A172 (cell line): ENCODE data around the gene PRKD2. TPM values are rescaled to one million over a fixed set of nuclear protein-coding genes. Genes with fewer than 3 reads are reported as not detected.
"Not testable (repeated sequence)": the region's sequence is repeated elsewhere in the genome, so short reads cannot be mapped to it uniquely, and the experiment has no call there.

Experiments
- DNase-seq: peaks from one replicate; pipeline ENCODE4 v3.0.0-alpha.2; 2015; ENCODE audit warnings: low spot score
- total RNA-seq: library from RNA; depleted of rRNA; stranded (reverse); fragments of >200 nt; shearing (Covaris generic); gene quantifications from 2 replicates; pipeline ENCODE4 v1.2.3, GENCODE V29; 2014; rRNA removed

The PRKD2 gene
- 13.3 and 18.8 TPM in 2 replicates for total RNA-seq

DNA sequence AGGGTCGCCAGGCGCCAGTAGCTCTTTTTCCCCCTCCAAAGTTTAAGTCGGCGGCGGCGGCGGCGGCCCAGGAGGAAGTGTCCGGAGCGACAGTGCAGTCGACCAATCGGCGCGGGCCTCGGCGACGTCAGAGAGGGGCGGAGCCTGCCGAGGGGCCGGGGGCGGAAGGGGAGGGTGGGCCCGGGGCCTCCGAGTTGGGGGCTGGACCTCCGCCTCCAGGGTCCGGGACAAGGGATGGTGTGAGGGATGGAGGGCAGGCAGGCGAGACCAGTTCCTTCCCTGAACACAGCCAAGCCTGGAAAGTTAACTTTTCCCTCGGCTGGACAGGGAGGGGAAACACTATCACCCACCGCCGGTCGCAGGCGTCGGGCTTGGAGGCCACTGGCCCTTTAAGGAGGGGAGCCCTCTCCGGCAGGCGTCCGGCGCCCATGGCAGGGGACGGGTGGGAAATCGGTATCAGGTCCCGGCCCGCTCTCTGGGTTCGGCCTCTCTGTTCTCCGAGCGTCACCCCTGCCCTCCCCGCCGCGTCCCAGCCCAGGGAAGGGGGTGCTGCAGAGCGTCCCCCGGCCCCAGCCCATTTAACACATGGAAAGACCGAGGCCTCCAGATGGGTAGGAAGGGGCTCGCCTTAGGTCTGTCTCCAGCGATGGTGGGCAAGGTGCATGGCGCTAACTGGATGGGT lies at the start of gene PRKD2:
TSS of gene PRKD2 (minus strand) at position 81 of the 682 bp plus-strand sequence. CDS start 744 bp downstream, outside the sequence.
- DNase-seq = peak; percentile 35

DNA sequence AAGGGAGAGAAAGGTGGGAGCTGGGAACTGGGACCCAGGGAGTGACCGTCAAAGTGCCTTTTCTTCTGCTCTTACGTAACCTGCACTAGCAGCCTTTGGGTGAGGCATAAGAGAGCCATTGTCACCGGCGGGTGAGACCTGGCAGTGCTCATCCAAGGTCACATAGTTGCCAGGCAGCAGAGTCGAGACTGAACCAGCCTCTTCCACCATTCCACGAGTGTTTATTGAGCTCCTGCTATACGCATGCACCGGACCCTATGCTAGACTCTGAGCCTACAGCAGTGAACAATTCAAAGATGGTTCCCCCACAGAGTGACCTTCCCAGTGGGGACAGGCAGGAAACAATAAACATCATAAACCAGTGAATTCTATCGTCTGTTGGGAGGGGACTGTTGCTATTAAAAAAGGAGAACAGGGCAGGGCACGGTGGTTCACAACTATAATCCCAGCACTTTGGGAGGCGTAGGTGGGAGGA lies 47.9 kb upstream of the PRKD2 start:
- DNase-seq = no peak

DNA sequence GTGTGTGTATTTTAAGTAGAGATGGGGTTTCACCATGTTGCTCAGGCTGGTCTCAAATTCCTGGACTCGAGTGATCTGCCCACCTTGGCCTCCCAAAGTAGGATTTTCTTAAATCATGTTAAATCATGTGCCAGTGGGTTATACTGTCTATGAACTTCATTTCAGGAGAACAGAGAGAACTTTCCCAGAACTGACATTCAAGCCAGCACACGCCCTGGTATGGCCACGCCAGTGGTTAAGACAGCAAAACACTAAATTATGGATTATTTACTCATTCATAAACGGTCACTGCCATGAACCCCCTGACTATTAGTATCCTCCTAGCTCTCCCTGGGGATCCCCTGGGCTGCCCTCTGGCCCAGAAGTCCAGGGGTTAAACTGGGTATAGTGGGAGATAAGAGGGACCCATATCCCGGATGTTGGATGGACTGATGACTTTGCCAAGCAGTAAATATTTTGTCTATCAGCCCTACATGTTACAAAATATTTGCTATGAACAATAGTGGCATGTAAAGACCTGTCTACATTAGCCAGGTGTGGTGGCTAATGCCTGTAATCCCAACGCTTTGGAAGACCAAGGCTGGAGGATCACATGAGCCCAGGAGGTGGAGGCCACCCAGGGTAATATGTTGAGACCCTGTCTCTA lies 45.5 kb upstream of the PRKD2 start:
- no peak for DNase-seq

DNA sequence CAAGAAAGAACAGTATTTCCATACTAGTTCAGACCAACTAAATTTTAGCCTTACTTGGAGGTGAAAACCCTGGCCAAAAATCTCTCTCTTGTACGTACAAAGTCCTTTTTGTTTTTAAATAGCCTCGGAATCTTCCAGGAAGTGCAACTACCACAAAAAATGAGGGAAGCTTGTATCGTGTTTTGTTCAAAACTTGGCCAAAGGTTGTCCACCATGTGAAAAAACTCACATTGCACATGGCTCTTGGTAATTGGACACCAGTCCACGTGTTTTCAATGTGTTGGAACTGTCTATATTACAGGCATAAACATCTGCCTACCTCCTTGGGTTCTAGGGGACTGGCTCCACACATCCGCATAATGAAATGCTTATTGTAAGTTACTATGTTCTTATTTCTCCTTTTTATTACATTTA lies 44.5 kb upstream of the PRKD2 start:
- DNase-seq = no peak

DNA sequence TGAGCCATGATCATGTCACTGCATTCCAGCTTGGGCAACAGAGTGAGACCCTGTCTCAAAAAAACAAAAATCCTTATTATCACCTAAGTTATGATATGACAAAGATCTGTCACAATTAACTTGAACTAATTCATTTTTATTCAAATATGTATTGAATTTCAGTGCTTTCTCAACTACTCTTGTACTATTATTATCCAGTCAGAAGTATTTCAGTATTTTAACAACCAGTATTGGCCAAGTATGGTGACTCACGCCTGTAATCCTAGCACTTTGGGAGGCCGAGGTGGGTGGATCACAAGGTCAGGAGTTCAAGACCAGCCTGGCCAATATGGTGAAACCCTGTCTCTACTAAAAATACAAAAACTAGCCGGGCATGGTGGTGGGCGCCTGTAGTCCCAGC lies 44.0 kb upstream of the PRKD2 start:
- DNase-seq = not testable (repeated sequence)

DNA sequence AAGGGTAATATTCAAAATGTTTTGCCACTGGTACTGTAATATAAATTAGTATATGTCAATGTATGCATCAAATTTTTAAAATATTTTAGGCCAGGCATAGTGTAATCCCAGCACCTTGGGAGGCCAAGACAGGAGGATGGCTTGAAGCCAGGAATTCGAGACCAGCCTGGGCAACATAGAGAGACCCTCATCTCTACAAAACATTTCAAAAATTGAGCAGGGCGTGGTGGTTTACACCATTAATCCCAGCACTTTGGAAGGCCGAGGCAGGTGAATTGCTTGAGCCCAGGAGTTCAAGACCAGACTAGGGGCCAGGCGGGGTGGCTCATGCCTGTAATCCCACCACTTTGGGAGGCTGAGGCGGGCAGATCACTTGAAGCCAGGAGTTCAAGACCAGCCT lies 43.4 kb upstream of the PRKD2 start:
- DNase-seq = no peak

DNA sequence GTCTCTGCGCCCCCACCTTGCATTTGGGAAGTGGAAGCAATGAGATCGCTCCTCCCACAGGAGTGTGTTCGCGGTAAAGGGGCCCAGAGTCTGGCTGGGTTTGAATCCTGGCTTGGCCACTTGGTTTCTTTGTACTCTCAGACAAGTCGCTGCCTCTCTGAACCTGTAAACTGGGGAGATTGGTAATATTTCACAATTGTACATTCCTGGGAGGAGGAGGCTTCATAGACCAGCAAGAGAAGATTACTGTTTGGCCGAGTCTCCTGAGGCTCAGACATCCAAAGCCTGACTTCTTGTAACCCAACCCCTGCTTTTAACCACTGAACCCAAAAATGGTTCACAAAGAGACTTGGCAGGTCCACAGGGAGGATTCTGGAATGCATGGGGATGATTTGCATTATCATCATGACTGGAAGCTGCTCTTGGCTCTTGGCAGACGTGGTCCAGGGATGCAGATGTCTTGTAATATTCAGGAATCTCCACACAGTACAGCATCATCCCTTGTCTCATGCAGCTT lies 43.0 kb upstream of the PRKD2 start:
- DNase-seq = no peak

DNA sequence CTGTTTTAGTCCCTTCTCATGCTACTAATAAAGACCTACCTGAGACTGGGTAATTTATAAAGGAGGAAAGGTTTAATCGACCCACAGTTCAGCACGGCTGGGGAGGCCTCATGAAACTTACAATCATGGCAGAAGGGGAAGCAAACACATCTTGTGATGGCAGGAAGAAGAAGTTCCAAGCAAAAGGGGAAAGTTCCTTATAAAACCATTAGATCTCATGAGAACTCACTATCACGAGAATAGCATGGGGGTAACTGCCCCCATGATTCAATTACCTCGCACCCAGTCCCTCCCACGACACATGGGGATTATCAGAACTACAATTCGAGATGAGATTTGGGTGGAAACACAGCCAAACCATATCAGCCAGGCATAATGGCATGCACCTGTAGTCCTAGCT lies 42.3 kb upstream of the PRKD2 start:
- DNase-seq = no peak

DNA sequence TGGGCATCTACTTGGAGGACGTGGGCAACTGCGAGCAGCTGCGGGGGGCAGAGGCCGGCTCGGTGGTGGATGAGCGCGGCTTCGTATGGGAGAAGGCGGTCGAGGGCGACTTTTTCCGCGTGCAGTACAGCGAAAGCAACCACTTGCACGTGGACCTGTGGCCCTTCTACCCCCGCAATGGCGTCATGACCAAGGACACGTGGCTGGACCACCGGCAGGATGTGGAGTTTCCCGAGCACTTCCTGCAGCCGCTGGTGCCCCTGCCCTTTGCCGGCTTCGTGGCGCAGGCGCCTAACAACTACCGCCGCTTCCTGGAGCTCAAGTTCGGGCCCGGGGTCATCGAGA lies 39.6 kb upstream of the PRKD2 start:
- no peak for DNase-seq

DNA sequence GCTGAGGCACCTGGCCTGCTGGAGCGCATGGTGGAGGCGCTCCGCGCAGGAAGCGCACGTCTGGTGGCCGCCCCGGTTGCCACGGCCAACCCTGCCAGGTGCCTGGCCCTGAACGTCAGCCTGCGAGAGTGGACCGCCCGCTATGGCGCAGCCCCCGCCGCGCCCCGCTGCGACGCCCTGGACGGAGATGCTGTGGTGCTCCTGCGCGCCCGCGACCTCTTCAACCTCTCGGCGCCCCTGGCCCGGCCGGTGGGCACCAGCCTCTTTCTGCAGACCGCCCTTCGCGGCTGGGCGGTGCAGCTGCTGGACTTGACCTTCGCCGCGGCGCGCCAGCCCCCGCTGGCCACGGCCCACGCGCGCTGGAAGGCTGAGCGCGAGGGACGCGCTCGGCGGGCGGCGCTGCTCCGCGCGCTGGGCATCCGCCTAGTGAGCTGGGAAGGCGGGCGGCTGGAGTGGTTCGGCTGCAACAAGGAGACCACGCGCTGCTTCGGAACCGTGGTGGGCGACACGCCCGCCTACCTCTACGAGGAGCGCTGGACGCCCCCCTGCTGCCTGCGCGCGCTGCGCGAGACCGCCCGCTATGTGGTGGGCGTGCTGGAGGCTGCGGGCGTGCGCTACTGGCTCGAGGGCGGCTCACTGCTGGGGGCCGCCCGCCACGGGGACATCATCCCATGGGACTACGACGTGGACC lies 39.1 kb upstream of the PRKD2 start:
- no peak for DNase-seq

DNA sequence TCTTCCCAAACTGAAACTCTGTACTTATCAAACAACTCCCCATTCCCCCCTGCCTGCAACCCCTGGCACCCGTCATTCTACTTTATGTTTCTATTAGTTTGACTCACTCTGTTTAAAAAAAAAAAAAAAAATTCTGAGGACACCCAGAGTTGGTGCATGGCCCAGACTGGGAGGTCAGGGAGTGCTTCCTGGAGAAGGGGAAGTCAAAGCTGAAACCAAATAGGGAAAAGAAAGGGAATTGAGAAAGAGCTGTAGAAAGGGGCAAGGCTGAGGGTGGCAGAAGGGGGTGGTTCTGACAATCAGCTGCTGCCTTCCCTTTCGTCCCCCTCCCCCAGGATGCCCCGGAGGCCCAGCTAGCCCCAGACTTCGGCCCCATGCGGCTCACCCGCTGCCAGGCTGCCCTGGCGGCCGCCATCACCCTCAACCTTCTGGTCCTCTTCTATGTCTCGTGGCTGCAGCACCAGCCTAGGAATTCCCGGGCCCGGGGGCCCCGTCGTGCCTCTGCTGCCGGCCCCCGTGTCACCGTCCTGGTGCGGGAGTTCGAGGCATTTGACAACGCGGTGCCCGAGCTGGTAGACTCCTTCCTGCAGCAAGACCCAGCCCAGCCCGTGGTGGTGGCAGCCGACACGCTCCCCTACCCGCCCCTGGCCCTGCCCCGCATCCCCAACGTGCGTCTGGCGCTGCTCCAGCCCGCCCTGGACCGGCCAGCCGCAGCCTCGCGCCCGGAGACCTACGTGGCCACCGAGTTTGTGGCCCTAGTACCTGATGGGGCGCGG lies 38.4 kb upstream of the PRKD2 start:
- DNase-seq = no peak

DNA sequence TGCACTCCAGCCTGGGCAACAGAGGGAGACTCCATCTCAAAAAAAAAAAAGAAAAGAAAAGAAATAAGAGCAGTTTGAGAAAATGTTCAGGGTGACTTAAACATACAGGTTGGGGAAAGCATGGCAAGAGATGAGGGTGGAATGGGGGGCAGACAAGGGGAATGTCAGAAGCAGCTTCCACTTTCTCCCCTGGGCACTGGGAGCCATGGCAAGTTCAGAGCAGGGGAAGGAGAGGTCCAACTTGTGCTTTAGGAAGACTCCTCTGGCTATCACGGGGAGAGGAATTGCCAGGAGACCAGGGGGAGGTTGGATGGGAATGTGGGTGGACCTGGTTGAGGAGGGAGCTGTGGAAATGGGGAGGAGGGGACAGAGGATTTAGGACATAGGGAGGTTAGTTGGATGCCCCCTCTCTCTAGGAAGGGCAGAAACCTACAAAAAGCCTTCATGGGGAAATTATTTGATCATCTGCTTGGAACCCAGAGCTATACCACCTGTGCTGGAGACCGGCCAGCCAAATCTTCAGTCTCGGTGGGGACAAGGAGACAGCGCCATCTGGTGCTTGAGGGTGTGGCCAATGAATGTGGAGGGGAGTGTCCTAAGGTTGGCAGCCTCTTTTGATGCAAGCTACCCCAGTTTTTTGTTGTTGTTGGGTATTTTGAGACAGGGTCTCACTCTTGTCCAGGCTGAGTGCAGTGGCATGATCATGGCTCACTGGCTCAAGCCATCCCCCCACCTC lies 36.7 kb upstream of the PRKD2 start:
- no peak for DNase-seq

DNA sequence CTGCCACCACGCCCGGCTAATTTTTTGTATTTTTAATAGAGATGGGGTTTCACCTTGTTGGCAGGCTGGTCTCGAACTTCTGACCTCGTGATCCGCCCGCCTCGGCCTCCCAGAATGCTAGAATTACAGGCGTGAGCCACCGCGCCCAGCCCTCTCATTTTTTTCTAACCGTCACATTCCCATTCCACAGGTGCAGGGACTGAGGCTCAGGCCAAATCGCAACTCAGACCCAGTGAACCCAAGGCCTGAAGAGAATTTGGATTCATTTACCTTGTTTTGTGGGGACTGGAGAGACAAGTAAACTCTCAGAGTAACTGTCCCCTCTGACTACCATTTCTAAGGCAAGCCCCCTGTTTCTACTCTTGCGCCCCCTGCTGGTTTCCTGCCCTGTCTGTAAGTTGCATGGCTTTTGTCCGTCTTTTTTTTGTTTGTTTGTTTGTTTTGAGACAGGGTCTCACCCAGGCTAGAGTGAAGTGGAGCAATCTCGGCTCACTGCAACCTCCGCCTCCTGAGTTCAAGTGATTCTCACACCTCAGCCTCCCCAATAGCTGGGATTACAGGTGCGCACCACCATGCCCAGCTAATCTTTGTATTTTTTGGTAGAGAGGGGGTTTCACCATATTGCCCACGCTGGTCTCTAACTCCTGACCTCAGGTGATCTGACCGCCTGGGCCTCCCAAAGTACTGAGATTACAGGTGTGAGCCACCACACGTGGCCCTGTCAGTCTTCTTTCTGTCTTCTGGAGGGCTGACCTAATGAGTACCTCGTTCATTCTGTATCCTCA lies 31.6 kb upstream of the PRKD2 start:
- DNase-seq = no peak

DNA sequence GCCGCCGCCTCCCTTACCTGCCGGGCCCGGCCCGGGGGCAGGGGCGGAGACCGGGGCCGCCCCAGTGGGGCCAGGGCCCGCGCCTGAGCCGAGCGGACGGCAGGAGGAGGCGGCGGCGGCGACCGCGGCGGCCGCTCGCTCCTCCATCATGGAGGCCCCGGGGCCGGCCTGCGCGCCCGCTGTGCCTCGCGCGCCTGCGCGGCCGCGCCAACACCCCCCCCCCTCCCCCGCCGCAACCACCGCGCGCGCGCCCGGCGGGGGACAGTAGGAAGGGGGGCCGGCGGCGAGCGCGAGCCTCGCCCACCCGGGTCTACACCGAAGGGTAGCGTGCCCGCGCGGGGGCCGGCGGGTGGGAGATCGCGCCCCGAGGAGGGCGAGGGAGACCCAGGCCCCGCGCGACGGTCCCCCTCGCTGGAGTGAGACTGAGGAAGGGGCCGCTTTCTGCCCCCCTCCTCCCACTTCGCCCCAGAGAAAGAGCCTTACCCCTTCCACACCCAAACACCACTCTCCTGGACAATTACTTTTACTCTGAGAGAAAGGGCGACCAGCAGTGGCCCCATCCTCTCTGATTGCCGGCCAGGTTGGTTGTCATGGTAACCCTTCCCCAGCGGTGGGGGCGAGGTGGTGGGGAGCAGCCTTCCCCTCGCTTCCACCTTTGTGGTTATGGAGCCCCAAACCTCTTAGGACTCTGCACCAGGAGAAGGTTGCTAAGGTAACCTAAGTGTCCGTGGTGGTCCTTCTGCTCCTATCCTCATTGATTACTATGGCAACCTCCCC lies 29.6 kb upstream of the PRKD2 start, which contains the start of gene STRN4:
TSS of gene STRN4 (minus strand) at position 170 of the 777 bp plus-strand sequence. CDS start at position 150, 20 bp downstream.
- DNase-seq = no peak

DNA sequence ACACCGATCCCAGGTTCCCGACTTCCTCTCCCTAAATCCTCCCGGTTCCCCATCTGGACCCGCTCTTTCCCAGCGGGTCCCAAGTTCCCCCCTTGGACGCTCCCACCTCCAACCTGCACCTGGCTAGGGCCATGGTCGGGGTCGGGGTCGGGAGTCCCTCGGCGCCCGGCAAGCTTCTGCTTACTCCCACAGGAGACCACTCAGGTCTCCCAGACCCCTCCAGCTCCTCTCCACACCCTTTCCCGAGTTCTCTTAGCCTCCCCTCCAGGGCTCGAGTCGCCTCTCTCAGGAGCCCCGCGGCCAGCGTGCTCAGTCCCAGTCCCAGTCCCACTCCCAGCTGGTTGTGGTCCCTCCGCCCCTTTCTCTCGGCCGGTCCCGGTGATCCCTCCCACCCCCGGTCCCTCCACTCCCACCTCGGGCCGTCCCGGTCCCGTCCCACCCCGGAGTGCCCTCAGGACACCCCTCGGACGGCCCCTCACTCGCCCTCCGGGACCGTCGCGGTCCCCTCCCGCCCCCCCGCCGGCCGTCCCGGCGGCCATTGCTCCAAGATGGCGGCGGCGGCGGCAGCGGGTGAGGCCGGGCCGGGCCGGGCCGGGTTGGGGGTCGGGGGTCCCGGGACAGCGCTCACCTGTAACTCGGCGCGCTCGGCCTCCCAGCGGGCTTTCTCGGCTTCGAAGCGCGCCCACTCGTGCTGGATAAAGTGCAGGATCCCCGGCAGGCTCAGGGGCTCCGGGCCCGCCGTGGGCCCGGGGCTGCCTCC lies 28.8 kb upstream of the PRKD2 start, which contains the start of gene FKRP:
TSS of gene FKRP (plus strand) at position 537 of the 760 bp plus-strand sequence. CDS start 9,394 bp downstream, outside the sequence.
- DNase-seq = no peak

DNA sequence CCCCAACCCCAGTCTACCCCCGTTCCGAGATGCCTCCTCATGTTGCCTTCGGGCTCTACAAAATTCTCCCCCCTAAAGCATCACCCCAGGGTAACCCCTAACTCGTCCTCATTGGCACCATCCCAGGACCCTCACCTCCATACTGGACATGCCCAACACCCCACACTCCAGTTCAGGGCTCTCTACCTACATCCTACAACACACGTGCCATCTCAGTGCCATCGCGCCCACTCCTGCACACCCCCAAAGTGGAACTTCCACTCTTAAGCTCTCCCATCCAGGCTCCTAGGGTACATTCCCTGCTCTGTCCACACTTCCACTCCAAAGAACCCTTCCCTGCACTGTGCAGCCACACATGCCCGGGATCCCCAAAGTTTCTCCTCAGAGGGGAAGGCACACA lies 28.1 kb upstream of the PRKD2 start:
- no peak for DNase-seq

DNA sequence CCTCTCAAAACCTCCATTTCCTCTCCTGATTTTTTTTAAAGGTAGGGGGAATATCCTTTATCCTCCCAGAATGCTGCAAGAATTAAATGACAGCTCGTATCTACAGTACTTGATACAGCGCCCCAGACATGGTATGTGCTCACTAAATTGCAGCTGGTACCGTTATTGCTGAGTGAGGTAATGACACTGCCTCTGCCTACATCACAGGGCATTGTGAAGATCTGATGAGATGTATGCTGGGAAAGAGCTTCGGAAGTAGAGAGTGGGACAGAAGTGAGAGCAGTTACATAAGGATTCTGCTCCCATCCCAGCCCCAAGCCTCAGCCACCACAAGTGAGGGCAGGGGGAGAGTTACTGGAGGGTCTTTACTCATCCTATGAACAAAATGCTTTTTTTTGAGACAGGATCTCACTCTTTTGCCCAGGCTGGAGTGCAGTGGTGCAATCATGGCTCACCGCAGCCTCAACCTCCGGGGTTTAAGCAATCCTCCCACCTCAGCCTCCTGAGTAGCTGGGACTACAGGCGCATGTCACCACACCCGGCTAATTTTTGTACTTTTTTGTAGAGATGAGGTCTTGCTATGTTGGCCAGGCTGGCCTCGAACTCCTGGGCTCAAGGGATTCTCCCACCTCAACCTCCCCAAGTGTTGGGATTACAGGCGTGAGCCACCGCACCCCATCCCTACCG lies 27.2 kb upstream of the PRKD2 start:
- DNase-seq = no peak

DNA sequence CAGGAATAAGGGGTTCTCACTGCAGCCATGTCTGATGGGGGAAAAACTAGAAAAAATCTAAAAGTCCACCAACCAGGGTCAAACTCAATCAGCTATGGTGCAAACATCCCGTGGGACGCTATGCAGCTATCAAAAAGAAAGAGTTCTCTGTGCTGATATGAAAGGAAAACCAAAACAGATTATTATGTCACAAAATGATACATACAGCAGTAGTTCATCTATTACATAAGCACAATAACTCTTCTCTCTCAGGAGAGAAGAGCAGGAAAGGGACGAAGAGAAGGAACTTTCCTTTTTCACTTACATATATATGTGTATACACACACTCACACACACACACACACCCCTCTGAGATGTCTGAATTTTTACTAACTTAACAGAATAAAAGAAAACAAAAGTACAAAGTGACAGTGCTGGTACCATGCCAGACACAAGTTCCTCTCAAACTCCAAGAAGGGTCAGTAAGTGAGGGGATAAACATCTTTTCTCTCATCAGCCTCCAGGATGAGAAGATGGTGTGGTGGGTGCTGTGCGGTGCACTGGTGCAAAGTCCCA lies 26.1 kb upstream of the PRKD2 start:
- no peak for DNase-seq
